Epithelial cell of umbilical artery (primary cell): Measurements from ENCODE around the gene MED22. TPM values are rescaled to one million over a fixed set of nuclear protein-coding genes. Genes with fewer than 3 reads are reported as not detected.

ENCODE experiments used
- total RNA-seq: library from RNA; depleted of rRNA; stranded (reverse); fragments of >200 nt; gene quantifications from 2 replicates; pipeline ENCODE4 v1.2.3, GENCODE V29; 2014

The MED22 gene
- total RNA-seq, result 11.6 and 14.3 TPM in 2 replicates

DNA sequence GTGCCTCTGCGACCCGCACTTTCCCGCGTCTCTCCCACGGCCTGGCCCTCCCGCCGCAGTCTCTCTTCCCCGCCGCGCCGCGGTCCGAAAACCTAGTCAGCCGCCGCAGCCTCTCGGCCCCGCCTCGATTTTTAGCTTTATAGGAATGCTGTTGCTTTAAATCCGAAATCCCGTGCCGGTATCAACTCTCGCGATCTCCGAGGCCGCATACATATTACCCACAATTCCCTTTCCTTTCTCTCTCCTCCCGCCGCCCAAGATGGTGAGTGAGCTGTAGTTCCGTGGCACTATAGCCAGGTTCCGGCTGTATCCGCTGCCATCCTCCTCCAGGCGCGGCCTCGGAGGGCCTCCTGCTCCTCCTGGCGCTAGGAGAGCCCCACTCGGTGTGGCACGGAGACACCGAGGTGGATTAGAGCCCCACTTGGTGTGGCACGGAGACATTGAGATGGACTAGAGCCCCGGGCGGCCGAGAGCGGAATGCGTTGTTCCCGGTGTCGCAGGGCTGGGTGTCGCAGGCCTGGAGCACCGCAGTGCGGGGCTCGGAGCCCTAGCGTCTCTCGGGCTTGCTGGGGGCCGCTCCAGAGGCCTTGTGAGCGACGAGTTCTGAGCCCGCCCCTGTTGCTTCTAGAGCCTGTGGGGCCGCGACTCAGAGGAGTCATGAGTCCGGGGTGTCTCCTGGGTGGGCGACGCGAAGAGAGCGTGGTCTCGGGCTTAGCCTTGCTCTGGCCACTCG is at the start of gene MED22, which contains the start of gene RPL7A:
TSS of gene MED22 (minus strand) at position 147 of the 733 bp plus-strand sequence. CDS start 1,469 bp downstream, outside the sequence.
TSS of gene RPL7A (plus strand) at position 234 of the 733 bp plus-strand sequence. CDS start at position 260, 26 bp downstream.

DNA sequence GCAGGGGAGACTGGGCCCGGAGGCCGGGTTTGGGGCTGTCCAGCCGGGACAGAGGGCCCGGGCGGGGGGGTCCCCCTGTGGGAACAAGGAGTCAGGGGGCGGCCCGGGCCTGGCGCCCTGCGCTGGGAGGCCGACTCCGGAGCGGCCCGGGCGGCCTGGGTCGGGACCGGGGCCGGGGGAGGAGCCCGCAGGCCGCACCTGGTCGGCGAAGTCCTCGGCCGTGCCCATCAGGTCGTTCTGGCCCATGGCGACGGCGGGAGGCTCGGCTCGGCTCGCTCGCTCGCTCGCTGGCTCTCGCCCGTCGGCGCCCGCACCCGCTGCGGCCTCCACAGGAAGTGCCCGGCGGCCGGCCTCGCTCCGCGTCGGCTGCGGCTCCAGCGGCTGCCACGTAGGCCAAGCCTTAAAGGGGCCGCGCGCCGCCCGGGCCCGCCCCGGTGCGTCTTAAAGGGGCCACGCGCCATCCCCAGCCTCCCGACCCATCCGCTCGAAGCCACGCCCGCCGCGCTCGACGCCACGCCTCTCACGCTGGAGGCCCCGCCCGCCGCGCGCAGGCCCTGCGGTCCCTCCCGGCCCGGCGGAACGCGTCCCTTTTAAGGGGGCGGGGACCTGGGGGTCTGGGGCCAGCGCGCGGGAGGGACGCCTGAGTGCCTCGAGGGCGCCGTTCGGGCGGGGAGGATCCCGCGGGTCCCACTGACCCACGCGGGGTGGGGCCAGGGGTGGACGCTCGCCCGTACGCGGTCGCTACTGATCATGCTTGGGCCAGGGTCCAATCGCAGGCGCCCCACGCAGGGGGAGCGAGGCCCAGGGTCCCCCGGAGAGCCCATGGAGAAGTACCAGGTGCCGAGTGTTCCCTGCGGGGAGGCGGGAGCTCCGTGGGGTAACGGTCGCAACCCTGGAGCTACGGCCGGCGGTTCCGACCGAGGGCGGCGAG is 28.1 kb upstream of the MED22 start, which contains the start of the genes STKLD1 and SURF4:
TSS of gene STKLD1 (plus strand) at position 643 of the 931 bp plus-strand sequence. CDS start at position 751, 108 bp downstream.
TSS of gene SURF4 (minus strand) at position 337 of the 931 bp plus-strand sequence. CDS start at position 246, 91 bp downstream.

DNA sequence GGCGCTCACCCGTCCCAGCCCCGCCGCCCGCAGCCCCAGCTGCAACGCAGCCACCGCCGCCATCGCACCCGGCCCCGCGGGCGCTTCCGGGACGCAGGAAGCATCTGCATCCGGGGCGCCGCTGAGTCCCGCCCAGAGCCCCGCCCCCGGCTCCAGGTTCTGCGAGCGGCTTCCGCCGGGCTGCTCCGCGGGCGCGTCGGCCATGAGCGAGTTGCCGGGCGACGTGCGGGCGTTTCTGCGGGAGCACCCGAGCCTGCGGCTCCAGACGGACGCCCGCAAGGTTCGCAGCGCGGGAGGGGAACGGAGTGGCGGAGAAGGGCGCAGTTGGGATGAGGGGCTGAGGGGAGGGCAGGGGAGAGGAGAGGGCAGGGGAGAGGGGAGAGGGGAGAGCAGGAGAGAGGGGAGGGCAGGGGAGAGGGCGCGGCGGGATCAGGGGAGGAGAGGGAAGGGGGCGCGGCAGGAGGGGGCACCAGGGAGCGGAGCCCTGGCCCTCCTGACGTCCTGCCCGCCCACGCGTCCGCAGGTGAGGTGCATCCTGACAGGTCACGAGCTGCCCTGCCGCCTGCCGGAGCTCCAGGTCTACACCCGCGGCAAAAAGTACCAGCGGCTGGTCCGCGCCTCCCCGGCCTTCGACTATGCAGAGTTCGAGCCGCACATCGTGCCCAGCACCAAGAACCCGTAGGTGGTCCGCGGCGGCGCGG is 8.6 kb upstream of the MED22 start, which contains the start of the genes SURF1 and SURF2:
TSS of gene SURF1 (minus strand) at position 97 of the 701 bp plus-strand sequence. CDS start at position 63, 34 bp downstream.
TSS of gene SURF2 (plus strand) at position 160 of the 701 bp plus-strand sequence. CDS start at position 203, 43 bp downstream.

DNA sequence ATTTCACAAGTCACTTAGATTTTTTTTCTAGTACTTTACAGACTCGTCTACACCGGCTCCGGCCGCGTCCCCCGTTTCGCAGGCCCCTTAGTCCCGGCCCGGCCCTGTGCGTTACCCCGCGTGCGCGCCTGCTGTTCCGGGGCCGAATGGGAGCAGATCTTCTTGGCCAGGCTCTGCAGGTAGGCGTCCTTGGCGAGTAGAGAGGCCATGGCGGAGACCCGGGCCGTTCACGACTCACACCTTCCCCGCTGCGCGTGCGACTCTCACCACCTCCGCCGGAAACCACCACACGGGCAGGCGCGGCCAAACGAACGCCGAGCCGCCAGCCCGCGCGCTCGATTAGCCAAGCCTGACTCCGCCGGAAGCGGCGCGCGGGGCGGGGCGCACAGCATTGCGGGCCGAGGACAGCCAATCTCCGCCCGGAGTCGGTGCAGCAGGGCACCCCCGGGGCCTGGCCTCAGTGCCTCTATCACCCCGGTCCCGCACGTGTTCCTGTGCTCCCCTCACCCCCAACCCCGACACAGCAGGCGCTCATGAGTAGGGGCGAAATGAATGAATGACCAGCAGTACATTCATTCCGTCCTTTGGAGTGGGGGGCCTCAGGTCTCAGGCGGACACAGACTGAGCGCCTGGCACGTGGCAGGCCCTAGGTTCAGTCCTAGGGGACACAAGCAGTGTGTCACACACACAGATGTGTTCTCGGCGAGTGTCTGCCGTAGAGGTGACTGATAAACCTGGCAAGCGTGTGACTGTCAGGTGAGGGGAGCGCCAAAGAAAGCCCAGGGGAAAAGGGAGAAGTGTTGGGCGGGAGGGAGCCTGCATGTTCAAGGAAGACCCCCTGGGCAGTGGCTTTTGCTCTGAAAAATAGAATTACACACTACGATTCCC is 11.8 kb downstream of the MED22 start, which contains the start of gene SURF6:
TSS of gene SURF6 (minus strand) at position 265 of the 888 bp plus-strand sequence. CDS start at position 209, 56 bp downstream.

Other genes starting within 250 kb of the MED22 start
- 19.9 and 32.5 TPM in 2 replicates for gene RALGDS, start 226.9 kb downstream of the MED22 start, total RNA-seq
- gene GBGT1, start 184.2 kb downstream of the MED22 start, total RNA-seq, result 11.1 and 13.6 TPM in 2 replicates
- gene OBP2B, start 138.9 kb downstream of the MED22 start, total RNA-seq, result not detected in 2 replicates
- not detected in 2 replicates for gene ABO, start 72.9 kb downstream of the MED22 start, total RNA-seq
- 13.0 and 17.6 TPM in 2 replicates for gene SURF6, start 11.9 kb downstream of the MED22 start, total RNA-seq
- 2,199 and 3,178 TPM in 2 replicates for gene RPL7A, start 87 bp upstream of the MED22 start, total RNA-seq
- gene SURF1, start 8.4 kb upstream of the MED22 start, total RNA-seq, result 31.9 and 43.9 TPM in 2 replicates
- gene SURF2, start 8.4 kb upstream of the MED22 start, total RNA-seq, result 13.1 and 16.9 TPM in 2 replicates
- gene SURF4, start 27.9 kb upstream of the MED22 start, total RNA-seq, result 440 and 443 TPM in 2 replicates
- gene STKLD1, start 28.2 kb upstream of the MED22 start, total RNA-seq, result 0.32 and 0.61 TPM in 2 replicates
- 16.2 and 20.4 TPM in 2 replicates for gene REXO4, start 69.9 kb upstream of the MED22 start, total RNA-seq
- 0.65 and 1.1 TPM in 2 replicates for gene ADAMTS13, start 74.2 kb upstream of the MED22 start, total RNA-seq
- 5.3 and 5.5 TPM in 2 replicates for gene CACFD1, start 111.8 kb upstream of the MED22 start, total RNA-seq
- 26.6 and 31.8 TPM in 2 replicates for gene SLC2A6, start 131.0 kb upstream of the MED22 start, total RNA-seq
- not detected in 2 replicates for gene MYMK, start 176.8 kb upstream of the MED22 start, total RNA-seq
- under 0.01 TPM in 1 of 2 replicates, not detected in the other for gene ADAMTSL2, start 186.6 kb upstream of the MED22 start, total RNA-seq